IMR-90 (cell line): ENCODE measurements around the gene TRIM38. TPM values are rescaled to one million over a fixed set of nuclear protein-coding genes. Genes with fewer than 3 reads are reported as not detected.

Experiments
- ATAC-seq: fragments of 200-7000 bp; cut with Tn5 transposase; 2 replicates; pipeline ENCODE4 v1.9.1; 2020; ENCODE audit warnings: low read depth, mild to moderate bottlenecking, moderate library complexity
- BruUV-seq: library from RNA; stranded (reverse); fragments of 400-500 nt; replicated peaks from 2 replicates; lab custom pipeline; 2021; lab: Mats Ljungman, UMichigan
- CTCF ChIA-PET: fragments of 300-600 bp; formaldehyde crosslinking; extraction: SDS; loops from one replicate; lab custom pipeline; 2021; ENCODE audit warnings: antibody characterized with exemption; lab: Yijun Ruan, JAX
- POLR2A ChIA-PET: fragments of 300-600 bp; sonication (Branson Sonifier 250); formaldehyde crosslinking; loops from one replicate; lab custom pipeline; 2022; ENCODE audit warnings: antibody characterized with exemption; ENCODE audit not compliant: unreplicated experiment; lab: Charles Lee
- DNase-seq: peaks from one replicate; pipeline ENCODE4 v3.0.0; 2013
- H2AFZ ChIP-seq: replicated peaks from 2 replicates; pipeline ENCODE3; 2013; ENCODE audit warnings: low read length, mild to moderate bottlenecking; ENCODE audit not compliant: poor library complexity
- H2AK5ac ChIP-seq: 2 replicates; pipeline ENCODE4 v1.6.1; 2013; ENCODE audit warnings: low read depth, low read length, inconsistent platforms
- H2AK9ac ChIP-seq: replicated peaks from 2 replicates; pipeline ENCODE3; 2013; ENCODE audit warnings: mild to moderate bottlenecking, low read depth, low read length, moderate library complexity; ENCODE audit not compliant: poor library complexity
- H2BK120ac ChIP-seq: 2 replicates; pipeline ENCODE4 v1.6.1; 2013; ENCODE audit warnings: low read depth, low read length, inconsistent platforms
- H2BK15ac ChIP-seq: 3 replicates; pipeline ENCODE4 v1.6.1; 2013; ENCODE audit warnings: low read depth, low read length, inconsistent platforms
- H2BK20ac ChIP-seq: 2 replicates; pipeline ENCODE4 v1.6.1; 2013; ENCODE audit warnings: low read depth, mild to moderate bottlenecking, inconsistent platforms, low read length, moderate library complexity
- H2BK5ac ChIP-seq: 2 replicates; pipeline ENCODE4 v1.6.1; 2013; ENCODE audit warnings: mild to moderate bottlenecking, low read depth, low read length, inconsistent platforms; ENCODE audit not compliant: poor library complexity, severe bottlenecking
- H3K14ac ChIP-seq: replicated peaks from 2 replicates; pipeline ENCODE4 v1.6.1; 2013; ENCODE audit warnings: low read depth, low read length, inconsistent platforms
- H3K18ac ChIP-seq: 2 replicates; pipeline ENCODE4 v1.6.1; 2013; ENCODE audit warnings: low read depth, low read length, control low read depth
- H3K23ac ChIP-seq: 2 replicates; pipeline ENCODE4 v1.6.1; 2013; ENCODE audit warnings: low read depth, low read length, inconsistent platforms
- H3K27ac ChIP-seq: 2 replicates; pipeline ENCODE4 v1.5.1; 2013; ENCODE audit warnings: mild to moderate bottlenecking, control low read depth, low read length; ENCODE audit not compliant: insufficient read depth
- H3K27me3 ChIP-seq: 2 replicates; pipeline ENCODE4 v1.6.1; 2013; ENCODE audit warnings: low read length; ENCODE audit not compliant: control insufficient read depth, insufficient read depth
- H3K36me3 ChIP-seq: 2 replicates; pipeline ENCODE4 v1.6.1; 2013; ENCODE audit warnings: low read length, mixed read lengths; ENCODE audit not compliant: control insufficient read depth, insufficient read depth
- H3K4ac ChIP-seq: 2 replicates; pipeline ENCODE4 v1.6.1; 2013; ENCODE audit warnings: low read depth, low read length, inconsistent platforms
- H3K4me1 ChIP-seq: 2 replicates; pipeline ENCODE4 v1.6.1; 2013; ENCODE audit warnings: low read length, mixed read lengths; ENCODE audit not compliant: control insufficient read depth, insufficient read depth
- H3K4me2 ChIP-seq: 2 replicates; pipeline ENCODE4 v1.6.1; 2013; ENCODE audit warnings: low read depth, mild to moderate bottlenecking, control low read depth, low read length, moderate library complexity
- H3K4me3 ChIP-seq: 2 replicates; pipeline ENCODE4 v1.5.1; 2013; ENCODE audit warnings: low read depth, mild to moderate bottlenecking, control low read depth, low read length, moderate library complexity; ENCODE audit not compliant: insufficient read depth
- H3K56ac ChIP-seq: 2 replicates; pipeline ENCODE4 v1.6.1; 2013; ENCODE audit warnings: low read length, inconsistent platforms; ENCODE audit not compliant: insufficient read depth; ENCODE audit errors: extremely low read depth
- H3K79me1 ChIP-seq, 2 experiments: 2 replicates each; pipeline ENCODE4 v1.6.1; 2013; ENCODE audit warnings: low read length in 2 of 2, inconsistent platforms in 1 of 2, low read depth in 1 of 2
- H3K9ac ChIP-seq: 2 replicates; pipeline ENCODE4 v1.6.1; 2013; ENCODE audit warnings: low read depth, low read length, control low read depth
- H3K9me1 ChIP-seq: 2 replicates; pipeline ENCODE4 v1.6.1; 2013; ENCODE audit warnings: low read length, inconsistent platforms; ENCODE audit not compliant: insufficient read depth
- H3K9me3 ChIP-seq: 2 replicates; pipeline ENCODE4 v1.6.1; 2013; ENCODE audit warnings: low read length; ENCODE audit not compliant: control insufficient read depth, insufficient read depth
- H4K20me1 ChIP-seq: 2 replicates; pipeline ENCODE4 v1.6.1; 2013; ENCODE audit warnings: low read length, inconsistent platforms; ENCODE audit not compliant: insufficient read depth
- H4K5ac ChIP-seq: 2 replicates; pipeline ENCODE4 v1.6.1; 2013; ENCODE audit warnings: mild to moderate bottlenecking, low read depth, low read length, control low read depth
- H4K8ac ChIP-seq, 2 experiments: 2 replicates each; pipeline ENCODE4 v1.6.1; 2013; ENCODE audit warnings: low read depth in 2 of 2, low read length in 2 of 2, control low read depth in 1 of 2, inconsistent platforms in 1 of 2
- H4K91ac ChIP-seq: 2 replicates; pipeline ENCODE4 v1.6.1; 2013; ENCODE audit warnings: low read depth, low read length, inconsistent platforms; ENCODE audit not compliant: insufficient read depth
- CEBPB ChIP-seq: IDR thresholded peaks from 2 replicates; pipeline ENCODE4 v1.6.1; 2012; ENCODE audit warnings: low read depth, low read length, improper control_type of control experiment
- CHD1 ChIP-seq: IDR thresholded peaks from 2 replicates; pipeline ENCODE4 v1.6.1; 2012; ENCODE audit warnings: low read depth, low read length, improper control_type of control experiment
- FOS ChIP-seq: fragments of 150-350 bp; IDR thresholded peaks from 2 replicates; pipeline ENCODE4 v1.6.1; 2016; ENCODE audit warnings: low read depth, low read length
- MAFK ChIP-seq: IDR thresholded peaks from 2 replicates; pipeline ENCODE4 v1.6.1; 2012; ENCODE audit warnings: low read depth, low read length, improper control_type of control experiment
- MAZ ChIP-seq: IDR thresholded peaks from 2 replicates; pipeline ENCODE4 v1.6.1; 2012; ENCODE audit warnings: low read depth, mild to moderate bottlenecking, low read length, improper control_type of control experiment, moderate library complexity, borderline replicate concordance
- NFE2L2 ChIP-seq: fragments of 150-350 bp; IDR thresholded peaks from 2 replicates; pipeline ENCODE4 v1.6.1; 2016; ENCODE audit warnings: low read depth, mild to moderate bottlenecking, low read length
- POLR2A ChIP-seq: IDR thresholded peaks from 2 replicates; pipeline ENCODE4 v1.6.1; 2012; ENCODE audit warnings: mild to moderate bottlenecking, low read depth, low read length
- RCOR1 ChIP-seq: IDR thresholded peaks from 2 replicates; pipeline ENCODE4 v1.6.1; 2012; ENCODE audit warnings: mild to moderate bottlenecking, low read length, improper control_type of control experiment; ENCODE audit not compliant: insufficient replicate concordance
- RFX5 ChIP-seq: IDR thresholded peaks from 2 replicates; pipeline ENCODE4 v1.8.0; 2012; ENCODE audit warnings: low read depth, mild to moderate bottlenecking, low read length, moderate library complexity
- SMC3 ChIP-seq: fragments of 150-350 bp; IDR thresholded peaks from 2 replicates; pipeline ENCODE4 v1.6.1; 2016; ENCODE audit warnings: low read depth, mild to moderate bottlenecking, antibody characterized with exemption, low read length, moderate library complexity
- WGBS, 2 experiments: methylation state at CpG; one replicate each; pipeline versions ENCODE4 v1.1.5 to v1.1.7; 2013; ENCODE audit warnings: missing lambda C conversion rate in 2 of 2; ENCODE audit not compliant: insufficient read length in 1 of 2; ENCODE audit errors: extremely low coverage in 2 of 2; 5-methylcytosine and 5-hydroxymethylcytosine counted together
- dilution Hi-C: fragments of 300-500 bp; cut with HindIII; formaldehyde crosslinking; loops from one replicate; pipeline ENCODE4 v1.14.3; 2018; ENCODE audit warnings: low sequenced_read_pairs; ENCODE audit not compliant: unreplicated experiment
- in situ Hi-C: fragments of 300-500 bp; cut with MboI; formaldehyde crosslinking; loops from 3 replicates; pipeline ENCODE4 v1.14.3; 2019; ENCODE audit warnings: low sequenced_read_pairs, inconsistent platforms, mixed read lengths
- intact Hi-C: fragments of 100-400 bp; cut with micrococcal nuclease; formaldehyde crosslinking; loops from 2 replicates; pipeline ENCODE4 v1.10.0; 2022
- polyA plus RNA-seq, 3 experiments: library from polyadenylated mRNA; depleted of rRNA; stranded (reverse); fragments of >200 nt; gene quantifications; 2 replicates each; pipeline ENCODE4 v1.2.3, GENCODE V29; 2012; ENCODE audit warnings: low replicate concordance in 1 of 3
- total RNA-seq: library from RNA; depleted of rRNA; stranded (reverse); fragments of >200 nt; gene quantifications from 2 replicates; pipeline ENCODE4 v1.2.3, GENCODE V29; 2012
- TF ChIP-seq, protein P1 (sequence below): fragments of 150-350 bp; IDR thresholded peaks from 2 replicates; pipeline ENCODE4 v1.6.1; 2016; ENCODE audit warnings: low read depth, mild to moderate bottlenecking, low read length, moderate library complexity, borderline replicate concordance
- TF ChIP-seq, protein P2 (sequence below): conservative IDR thresholded peaks from 2 replicates; pipeline ENCODE4 v1.5.1; 2012; ENCODE audit warnings: mild to moderate bottlenecking, low read depth, low read length, improper control_type of control experiment
- TF ChIP-seq, protein P3 (sequence below): fragments of 150-350 bp; IDR thresholded peaks from 2 replicates; pipeline ENCODE4 v1.6.1; 2017; ENCODE audit warnings: mild to moderate bottlenecking, antibody characterized with exemption, low read length, low read depth

Gene TRIM38
- total and polyA plus RNA-seq, 2 of the 4 experiments (the other 2 are of a cell fraction) = 4.1 to 6.3 TPM

DNA sequence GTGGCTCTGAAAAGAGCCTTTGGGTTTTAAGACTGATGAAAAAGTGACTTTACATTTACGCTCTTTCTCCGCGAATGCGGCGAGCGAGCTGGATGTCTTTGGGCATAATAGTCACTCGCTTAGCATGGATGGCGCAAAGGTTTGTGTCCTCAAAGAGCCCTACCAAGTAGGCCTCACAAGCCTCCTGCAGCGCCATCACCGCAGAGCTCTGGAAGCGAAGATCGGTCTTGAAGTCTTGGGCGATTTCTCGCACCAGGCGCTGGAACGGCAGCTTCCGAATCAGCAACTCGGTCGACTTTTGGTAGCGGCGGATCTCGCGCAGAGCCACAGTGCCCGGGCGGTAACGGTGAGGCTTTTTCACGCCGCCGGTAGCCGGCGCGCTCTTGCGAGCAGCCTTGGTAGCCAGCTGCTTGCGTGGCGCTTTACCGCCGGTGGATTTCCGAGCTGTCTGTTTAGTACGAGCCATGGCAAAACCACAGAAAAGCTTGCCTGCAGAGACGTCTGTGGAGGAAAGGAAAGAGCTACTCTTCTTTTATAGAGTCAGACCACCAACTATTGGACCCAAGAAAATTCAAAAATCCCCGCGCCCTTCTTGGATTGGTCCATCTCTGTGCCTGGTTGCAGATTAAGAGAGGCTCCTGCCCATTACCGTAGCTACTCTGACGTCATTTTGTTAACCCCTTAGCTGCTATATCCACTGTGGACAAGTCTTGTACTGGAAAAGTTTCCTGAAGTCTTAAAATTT lies 69.2 kb downstream of the TRIM38 start:
- no peak overlapping the region for H3K18ac ChIP-seq
- no peak overlapping the region; the same call in 1 of the 2 replicates for H3K4ac ChIP-seq
- H3K27me3 ChIP-seq = no peaks in the 10 kb centered on the region
- ChIA-PET CTCF (interaction anchor here (0.6 to 2.6 kb wide), 6 partner anchors 9 to 290 kb away, joined by 3 to 10 read pairs (median 3); a partner anchor contains a TSS), POLR2A (interaction anchor here (1.0 to 2.9 kb wide), 6 partner anchors 10 to 1115 kb away, joined by 3 to 15 read pairs (median 8); a partner anchor contains a TSS)
- intact Hi-C loops (loop anchor here (2.0 to 5.0 kb wide), 2 partner anchors 71 to 166 kb away; a partner anchor contains a TSS), in situ Hi-C loops (loop anchor here (10.0 kb wide), 2 partner anchors 1103 to 1783 kb away; a partner anchor contains a TSS), dilution Hi-C loops (no loop called here)
- H3K4me1 ChIP-seq = no peaks in the 10 kb centered on the region
- peak overlapping the region; percentile 70 for H3K23ac ChIP-seq
- no peak overlapping the region for H2BK15ac ChIP-seq
- H4K91ac ChIP-seq = no peak overlapping the region
- peak overlapping the region; percentile 53 for H3K9ac ChIP-seq
- peak overlapping the region; percentile 81; the same call in 1 of the 2 replicates for H2BK120ac ChIP-seq
- H2AK9ac ChIP-seq = no peak overlapping the region
- peak overlapping the region in 1 of 2 experiments; percentile 4; a peak in 1 of 4 replicates for H4K8ac ChIP-seq
- DNase-seq (peak; percentile 97), ATAC-seq (peak; percentile 72)
- H3K56ac ChIP-seq = peak overlapping the region; percentile 92
- no peaks in the 10 kb centered on the region for H3K9me3 ChIP-seq
- 1% methylated on average over 12 of the region's 44 CpGs; no CpG with 5 or more reads in 1 of the 2 experiments for WGBS, 2 experiments
- H2BK5ac ChIP-seq = peak overlapping the region; percentile 89
- TSS peak; percentile 98 for BruUV-seq
- H3K27ac ChIP-seq = peak overlapping the region; percentile 27
- H2BK20ac ChIP-seq = no peak overlapping the region
- H3K36me3 ChIP-seq = no peaks in the 10 kb centered on the region
- no peaks in the 10 kb centered on the region for H4K20me1 ChIP-seq
- no peaks in the 10 kb centered on the region for H3K9me1 ChIP-seq
- H2AK5ac ChIP-seq = no peak overlapping the region
- peak overlapping the region; percentile 92 for H3K4me2 ChIP-seq
- H3K14ac ChIP-seq = 0 out of 2 replicates have a peak overlapping the region, but pooled peaks have one; percentile 13
- no peaks in the 10 kb centered on the region for H3K79me1 ChIP-seq
- H4K5ac ChIP-seq = no peak overlapping the region
- H2AFZ ChIP-seq = peak overlapping the region; percentile 72
- peak overlapping the region; percentile 73 for H3K4me3 ChIP-seq
- TF ChIP-seq RFX5 = no peak
- TF ChIP-seq FOS = peak; percentile 67; the same call in 1 of the 2 replicates
- no peak for TF ChIP-seq NFE2L2
- peak; percentile 36 for TF ChIP-seq RCOR1
- TF ChIP-seq, protein P1, sequence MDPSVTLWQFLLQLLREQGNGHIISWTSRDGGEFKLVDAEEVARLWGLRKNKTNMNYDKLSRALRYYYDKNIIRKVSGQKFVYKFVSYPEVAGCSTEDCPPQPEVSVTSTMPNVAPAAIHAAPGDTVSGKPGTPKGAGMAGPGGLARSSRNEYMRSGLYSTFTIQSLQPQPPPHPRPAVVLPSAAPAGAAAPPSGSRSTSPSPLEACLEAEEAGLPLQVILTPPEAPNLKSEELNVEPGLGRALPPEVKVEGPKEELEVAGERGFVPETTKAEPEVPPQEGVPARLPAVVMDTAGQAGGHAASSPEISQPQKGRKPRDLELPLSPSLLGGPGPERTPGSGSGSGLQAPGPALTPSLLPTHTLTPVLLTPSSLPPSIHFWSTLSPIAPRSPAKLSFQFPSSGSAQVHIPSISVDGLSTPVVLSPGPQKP = no peak
- no peak for TF ChIP-seq MAZ
- no peak for TF ChIP-seq SMC3
- TF ChIP-seq, protein P2, sequence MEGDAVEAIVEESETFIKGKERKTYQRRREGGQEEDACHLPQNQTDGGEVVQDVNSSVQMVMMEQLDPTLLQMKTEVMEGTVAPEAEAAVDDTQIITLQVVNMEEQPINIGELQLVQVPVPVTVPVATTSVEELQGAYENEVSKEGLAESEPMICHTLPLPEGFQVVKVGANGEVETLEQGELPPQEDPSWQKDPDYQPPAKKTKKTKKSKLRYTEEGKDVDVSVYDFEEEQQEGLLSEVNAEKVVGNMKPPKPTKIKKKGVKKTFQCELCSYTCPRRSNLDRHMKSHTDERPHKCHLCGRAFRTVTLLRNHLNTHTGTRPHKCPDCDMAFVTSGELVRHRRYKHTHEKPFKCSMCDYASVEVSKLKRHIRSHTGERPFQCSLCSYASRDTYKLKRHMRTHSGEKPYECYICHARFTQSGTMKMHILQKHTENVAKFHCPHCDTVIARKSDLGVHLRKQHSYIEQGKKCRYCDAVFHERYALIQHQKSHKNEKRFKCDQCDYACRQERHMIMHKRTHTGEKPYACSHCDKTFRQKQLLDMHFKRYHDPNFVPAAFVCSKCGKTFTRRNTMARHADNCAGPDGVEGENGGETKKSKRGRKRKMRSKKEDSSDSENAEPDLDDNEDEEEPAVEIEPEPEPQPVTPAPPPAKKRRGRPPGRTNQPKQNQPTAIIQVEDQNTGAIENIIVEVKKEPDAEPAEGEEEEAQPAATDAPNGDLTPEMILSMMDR = peak; percentile 15; the same call in 1 of the 2 replicates
- TF ChIP-seq, protein P3, sequence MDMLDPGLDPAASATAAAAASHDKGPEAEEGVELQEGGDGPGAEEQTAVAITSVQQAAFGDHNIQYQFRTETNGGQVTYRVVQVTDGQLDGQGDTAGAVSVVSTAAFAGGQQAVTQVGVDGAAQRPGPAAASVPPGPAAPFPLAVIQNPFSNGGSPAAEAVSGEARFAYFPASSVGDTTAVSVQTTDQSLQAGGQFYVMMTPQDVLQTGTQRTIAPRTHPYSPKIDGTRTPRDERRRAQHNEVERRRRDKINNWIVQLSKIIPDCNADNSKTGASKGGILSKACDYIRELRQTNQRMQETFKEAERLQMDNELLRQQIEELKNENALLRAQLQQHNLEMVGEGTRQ = no peak
- TF ChIP-seq CHD1 = peak; percentile 51; the same call in 1 of the 2 replicates
- TF ChIP-seq MAFK = no peak
- TF ChIP-seq CEBPB = 0 out of 2 replicates have a peak, but pooled peaks have one; percentile 21
- peak; percentile 98 for TF ChIP-seq POLR2A
